ENCODE results near the gene SEC14L1. TPM values are rescaled to one million over a fixed set of nuclear protein-coding genes. Genes with fewer than 3 reads are reported as not detected.

Gene SEC14L1
- polyA plus RNA-seq, 2 of the 4 experiments (the other 2 are of a cell fraction), result 27.5 to 40.4 TPM

DNA sequence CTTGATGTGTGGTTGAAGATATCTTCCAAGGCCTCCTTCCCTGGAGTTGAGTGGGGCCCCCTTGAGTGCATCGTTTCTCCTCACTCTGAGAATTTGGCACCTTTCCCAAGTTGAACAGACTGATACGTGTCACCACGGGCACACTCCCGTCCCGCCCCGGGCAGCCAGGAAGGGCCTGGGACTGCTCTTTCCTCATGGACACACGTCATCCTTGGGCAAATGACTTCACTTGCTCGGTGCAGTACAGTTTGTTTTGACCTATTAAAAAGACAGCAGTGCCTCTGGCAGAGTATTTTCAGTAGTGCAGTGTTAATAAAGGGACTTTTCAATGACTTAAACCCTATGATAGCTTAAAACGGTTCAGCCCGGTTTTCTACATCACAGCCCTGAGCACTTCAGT is 59.9 kb downstream of the SEC14L1 start:
- H3K4me3 ChIP-seq, result no peak overlapping the region
- H3K4me2 ChIP-seq, result no peak overlapping the region
- no peak; a peak in 1 of 6 replicates for ATAC-seq
- CTCF ChIA-PET, result interaction anchor here (5.5 kb wide), 1 partner anchor 12 kb away, joined by 38 read pairs; no protein-coding TSS in a partner anchor
- no peaks in the 10 kb centered on the region for H3K9me3 ChIP-seq
- 81% methylated on average over 10 of the region's 10 CpGs for WGBS (ENCODE audit: missing lambda C conversion rate)
- no peak for FAIRE-seq
- TF ChIP-seq ZFP36 (IDR thresholded peaks at IDR 0.05; ENCODE audit: borderline replicate concordance, partially characterized antibody) (no peak), CEBPB (IDR thresholded peaks at IDR 0.05) (no peak), EHMT2 (IDR thresholded peaks at IDR 0.05; ENCODE audit: low read depth) (no peak), BHLHE40 (IDR thresholded peaks at IDR 0.05; ENCODE audit: low read depth, low read length) (no peak), TFCP2L1 (CRISPR knock-in tag; IDR thresholded peaks at IDR 0.05) (no peak), CBX8 (IDR thresholded peaks at IDR 0.05) (no peak), RARB (CRISPR knock-in tag; IDR thresholded peaks at IDR 0.05) (no peak), USF2 (IDR thresholded peaks at IDR 0.05) (no peak), NFE2L2 (conservative IDR thresholded peaks at IDR 0.05; ENCODE audit: low read length) (no peak), HOXB5 (CRISPR knock-in tag; IDR thresholded peaks at IDR 0.05) (no peak), MAFK (IDR thresholded peaks at IDR 0.05; ENCODE audit: partially characterized antibody) (no peak), FOSB (CRISPR knock-in tag; IDR thresholded peaks at IDR 0.05) (no peak), JUNB (IDR thresholded peaks at IDR 0.05) (no peak), SMC3 (IDR thresholded peaks at IDR 0.05) (no peak), HMGXB4 (CRISPR knock-in tag; IDR thresholded peaks at IDR 0.05; ENCODE audit: borderline replicate concordance) (no peak), KDM1A (IDR thresholded peaks at IDR 0.05; ENCODE audit: low read depth) (no peak), MAZ (IDR thresholded peaks at IDR 0.05; ENCODE audit: borderline replicate concordance, low read depth, low read length) (no peak)
- TF ChIP-seq, protein P1, sequence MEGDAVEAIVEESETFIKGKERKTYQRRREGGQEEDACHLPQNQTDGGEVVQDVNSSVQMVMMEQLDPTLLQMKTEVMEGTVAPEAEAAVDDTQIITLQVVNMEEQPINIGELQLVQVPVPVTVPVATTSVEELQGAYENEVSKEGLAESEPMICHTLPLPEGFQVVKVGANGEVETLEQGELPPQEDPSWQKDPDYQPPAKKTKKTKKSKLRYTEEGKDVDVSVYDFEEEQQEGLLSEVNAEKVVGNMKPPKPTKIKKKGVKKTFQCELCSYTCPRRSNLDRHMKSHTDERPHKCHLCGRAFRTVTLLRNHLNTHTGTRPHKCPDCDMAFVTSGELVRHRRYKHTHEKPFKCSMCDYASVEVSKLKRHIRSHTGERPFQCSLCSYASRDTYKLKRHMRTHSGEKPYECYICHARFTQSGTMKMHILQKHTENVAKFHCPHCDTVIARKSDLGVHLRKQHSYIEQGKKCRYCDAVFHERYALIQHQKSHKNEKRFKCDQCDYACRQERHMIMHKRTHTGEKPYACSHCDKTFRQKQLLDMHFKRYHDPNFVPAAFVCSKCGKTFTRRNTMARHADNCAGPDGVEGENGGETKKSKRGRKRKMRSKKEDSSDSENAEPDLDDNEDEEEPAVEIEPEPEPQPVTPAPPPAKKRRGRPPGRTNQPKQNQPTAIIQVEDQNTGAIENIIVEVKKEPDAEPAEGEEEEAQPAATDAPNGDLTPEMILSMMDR (IDR thresholded peaks at IDR 0.05), result no peak
- POLR2A ChIA-PET, result no interaction called here
- H3K4me1 ChIP-seq, result no peaks in the 10 kb centered on the region
- H3K27ac ChIP-seq, result no peak overlapping the region
- peak in 1 of 2 experiments; percentile 29 for DNase-seq (ENCODE audit: low read depth in 1 of 2, low spot score in 1 of 2)

DNA sequence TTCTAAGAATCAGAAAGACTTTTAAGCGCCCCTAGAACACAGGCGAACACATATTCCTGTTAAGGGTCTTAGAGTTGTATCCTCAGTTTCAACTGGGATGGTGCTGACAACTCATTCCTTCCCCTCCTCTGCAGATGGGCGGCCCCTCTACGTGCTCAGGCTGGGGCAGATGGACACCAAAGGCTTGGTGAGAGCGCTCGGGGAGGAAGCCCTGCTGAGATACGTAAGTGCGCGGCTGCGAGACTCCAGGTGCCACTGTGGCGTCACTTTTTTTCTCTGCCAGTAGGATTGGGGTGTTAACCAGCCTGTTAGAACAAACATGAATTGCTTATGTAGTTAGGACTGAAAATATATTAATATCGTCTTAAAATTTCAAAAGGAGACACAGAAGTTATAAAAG is 62.7 kb downstream of the SEC14L1 start:
- WGBS (ENCODE audit: missing lambda C conversion rate), result 95% methylated on average over 12 of the region's 12 CpGs
- no peaks in the 10 kb centered on the region for H3K4me1 ChIP-seq
- no peak for TF ChIP-seq JUNB (IDR thresholded peaks at IDR 0.05)
- no peak for TF ChIP-seq EP300 (IDR thresholded peaks at IDR 0.05)
- POLR2A ChIA-PET, result no interaction called here
- no peak overlapping the region for H3K27ac ChIP-seq
- FAIRE-seq (no peak), ATAC-seq (no peak), DNase-seq (ENCODE audit: low read depth in 1 of 2, low spot score in 1 of 2) (no peak)
- no peak overlapping the region for H3K4me3 ChIP-seq
- no peak overlapping the region for H3K4me2 ChIP-seq
- CTCF ChIA-PET, result interaction anchor here (1.0 to 5.5 kb wide), 5 partner anchors 9 to 117 kb away, joined by 3 to 38 read pairs (median 3); no protein-coding TSS in a partner anchor
- H3K9me3 ChIP-seq, result no peaks in the 10 kb centered on the region

DNA sequence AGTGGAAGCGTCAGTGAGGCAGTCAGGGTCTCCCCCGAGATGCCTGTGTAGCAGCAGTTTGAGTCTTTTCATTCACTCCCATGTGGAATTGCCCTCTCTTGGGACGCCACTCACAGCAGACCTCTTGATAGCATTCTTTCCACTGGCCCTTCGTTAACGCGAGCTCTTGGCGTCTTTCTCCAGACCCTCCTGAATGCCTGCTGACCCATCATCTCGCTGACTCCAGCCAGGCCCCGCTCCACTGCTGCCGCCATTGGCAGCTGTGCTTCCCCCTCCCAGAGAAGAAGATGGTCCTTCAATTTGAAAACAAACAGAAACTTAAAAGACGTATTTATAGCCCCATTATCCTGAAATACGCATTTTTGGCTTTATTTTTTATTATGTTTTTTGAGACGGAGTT is 63.1 kb downstream of the SEC14L1 start:
- DNase-seq (ENCODE audit: low read depth in 1 of 2, low spot score in 1 of 2) (no peak), ATAC-seq (no peak), FAIRE-seq (no peak)
- no peaks in the 10 kb centered on the region for H3K4me1 ChIP-seq
- no peaks in the 10 kb centered on the region for H3K9me3 ChIP-seq
- TF ChIP-seq FOSB (CRISPR knock-in tag; IDR thresholded peaks at IDR 0.05) (no peak), KDM1A (IDR thresholded peaks at IDR 0.05; ENCODE audit: low read depth) (no peak), TFCP2L1 (CRISPR knock-in tag; IDR thresholded peaks at IDR 0.05) (no peak), HEYL (CRISPR knock-in tag; IDR thresholded peaks at IDR 0.05) (no peak), NFE2L2 (conservative IDR thresholded peaks at IDR 0.05; ENCODE audit: low read length) (no peak), ZFP36 (IDR thresholded peaks at IDR 0.05; ENCODE audit: borderline replicate concordance, partially characterized antibody) (no peak), CBX8 (IDR thresholded peaks at IDR 0.05) (no peak), NR3C1 (IDR thresholded peaks at IDR 0.05) (no peak), JUNB (IDR thresholded peaks at IDR 0.05) (no peak), CHD4 (IDR thresholded peaks at IDR 0.05; ENCODE audit: borderline replicate concordance) (no peak), CHD2 (IDR thresholded peaks at IDR 0.05; ENCODE audit: low read length, partially characterized antibody) (no peak), POLR2AphosphoS2 (conservative IDR thresholded peaks at IDR 0.05; ENCODE audit: low read length) (no peak), CEBPB (IDR thresholded peaks at IDR 0.05) (no peak)
- TF ChIP-seq, protein P2, sequence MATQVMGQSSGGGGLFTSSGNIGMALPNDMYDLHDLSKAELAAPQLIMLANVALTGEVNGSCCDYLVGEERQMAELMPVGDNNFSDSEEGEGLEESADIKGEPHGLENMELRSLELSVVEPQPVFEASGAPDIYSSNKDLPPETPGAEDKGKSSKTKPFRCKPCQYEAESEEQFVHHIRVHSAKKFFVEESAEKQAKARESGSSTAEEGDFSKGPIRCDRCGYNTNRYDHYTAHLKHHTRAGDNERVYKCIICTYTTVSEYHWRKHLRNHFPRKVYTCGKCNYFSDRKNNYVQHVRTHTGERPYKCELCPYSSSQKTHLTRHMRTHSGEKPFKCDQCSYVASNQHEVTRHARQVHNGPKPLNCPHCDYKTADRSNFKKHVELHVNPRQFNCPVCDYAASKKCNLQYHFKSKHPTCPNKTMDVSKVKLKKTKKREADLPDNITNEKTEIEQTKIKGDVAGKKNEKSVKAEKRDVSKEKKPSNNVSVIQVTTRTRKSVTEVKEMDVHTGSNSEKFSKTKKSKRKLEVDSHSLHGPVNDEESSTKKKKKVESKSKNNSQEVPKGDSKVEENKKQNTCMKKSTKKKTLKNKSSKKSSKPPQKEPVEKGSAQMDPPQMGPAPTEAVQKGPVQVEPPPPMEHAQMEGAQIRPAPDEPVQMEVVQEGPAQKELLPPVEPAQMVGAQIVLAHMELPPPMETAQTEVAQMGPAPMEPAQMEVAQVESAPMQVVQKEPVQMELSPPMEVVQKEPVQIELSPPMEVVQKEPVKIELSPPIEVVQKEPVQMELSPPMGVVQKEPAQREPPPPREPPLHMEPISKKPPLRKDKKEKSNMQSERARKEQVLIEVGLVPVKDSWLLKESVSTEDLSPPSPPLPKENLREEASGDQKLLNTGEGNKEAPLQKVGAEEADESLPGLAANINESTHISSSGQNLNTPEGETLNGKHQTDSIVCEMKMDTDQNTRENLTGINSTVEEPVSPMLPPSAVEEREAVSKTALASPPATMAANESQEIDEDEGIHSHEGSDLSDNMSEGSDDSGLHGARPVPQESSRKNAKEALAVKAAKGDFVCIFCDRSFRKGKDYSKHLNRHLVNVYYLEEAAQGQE (IDR thresholded peaks at IDR 0.05), result no peak
- TF ChIP-seq, protein P3, sequence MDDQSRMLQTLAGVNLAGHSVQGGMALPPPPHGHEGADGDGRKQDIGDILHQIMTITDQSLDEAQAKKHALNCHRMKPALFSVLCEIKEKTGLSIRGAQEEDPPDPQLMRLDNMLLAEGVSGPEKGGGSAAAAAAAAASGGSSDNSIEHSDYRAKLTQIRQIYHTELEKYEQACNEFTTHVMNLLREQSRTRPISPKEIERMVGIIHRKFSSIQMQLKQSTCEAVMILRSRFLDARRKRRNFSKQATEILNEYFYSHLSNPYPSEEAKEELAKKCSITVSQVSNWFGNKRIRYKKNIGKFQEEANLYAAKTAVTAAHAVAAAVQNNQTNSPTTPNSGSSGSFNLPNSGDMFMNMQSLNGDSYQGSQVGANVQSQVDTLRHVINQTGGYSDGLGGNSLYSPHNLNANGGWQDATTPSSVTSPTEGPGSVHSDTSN (IDR thresholded peaks at IDR 0.05), result no peak
- no peak overlapping the region for H3K4me2 ChIP-seq
- ChIA-PET CTCF (interaction anchor here (0.6 to 2.0 kb wide), 6 partner anchors 13 to 115 kb away, joined by 3 to 4 read pairs (median 3); no protein-coding TSS in a partner anchor), POLR2A (no interaction called here)
- H3K4me3 ChIP-seq, result no peak overlapping the region
- no peak overlapping the region for H3K27ac ChIP-seq
- WGBS (ENCODE audit: missing lambda C conversion rate), result 94% methylated on average over 13 of the region's 13 CpGs

Measured in A549 (cell line).